Hematopoietic multipotent progenitor cell treated with erythropoietin and hydrocortisone succinate and interleukin-3 and kit ligand, for 15 days (in vitro differentiated cells): ENCODE measurements around the gene PITPNC1.
"Not testable (repeated sequence)": the region's sequence is repeated elsewhere in the genome, so short reads cannot be mapped to it uniquely, and the experiment has no call there.

Experiments
- DNase-seq: peaks from one replicate; pipeline ENCODE4 v3.0.0-alpha.2; 2015; ENCODE audit warnings: low spot score

Gene PITPNC1

GRCh38 chr17:67687511-67687910 is 310.4 kb downstream of the PITPNC1 start:
- DNase-seq: no peak

DNA sequence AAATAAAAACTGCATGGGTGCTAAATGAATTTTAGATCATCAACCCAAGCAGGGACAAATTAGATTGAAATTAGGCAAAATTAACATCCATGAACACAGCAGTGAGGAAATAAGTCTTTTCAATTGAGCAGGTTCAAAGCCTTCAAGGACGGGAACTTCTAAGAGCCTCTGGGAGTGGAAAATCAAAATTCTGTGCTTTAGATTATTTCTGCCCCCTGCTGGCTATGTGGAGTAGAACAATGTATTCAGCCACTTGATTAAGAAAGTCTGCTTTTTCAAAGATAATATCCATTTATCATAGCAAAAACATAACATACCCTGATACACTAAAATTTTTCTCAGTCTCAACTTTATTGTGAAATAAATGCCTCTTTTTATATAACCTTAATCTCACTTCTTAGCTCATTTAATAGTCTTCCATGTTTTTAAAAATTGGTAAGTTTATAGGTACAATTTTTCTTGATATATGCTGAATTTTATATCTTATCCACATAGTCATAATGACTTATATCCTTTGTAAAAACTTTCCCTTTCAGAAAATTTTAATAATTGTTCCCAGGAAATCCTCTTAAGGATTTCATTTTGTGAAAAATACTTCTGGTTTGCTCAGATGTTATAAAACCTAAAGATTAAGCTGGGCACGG is 312.6 kb downstream of the PITPNC1 start:
- DNase-seq: peak; percentile 67

DNA sequence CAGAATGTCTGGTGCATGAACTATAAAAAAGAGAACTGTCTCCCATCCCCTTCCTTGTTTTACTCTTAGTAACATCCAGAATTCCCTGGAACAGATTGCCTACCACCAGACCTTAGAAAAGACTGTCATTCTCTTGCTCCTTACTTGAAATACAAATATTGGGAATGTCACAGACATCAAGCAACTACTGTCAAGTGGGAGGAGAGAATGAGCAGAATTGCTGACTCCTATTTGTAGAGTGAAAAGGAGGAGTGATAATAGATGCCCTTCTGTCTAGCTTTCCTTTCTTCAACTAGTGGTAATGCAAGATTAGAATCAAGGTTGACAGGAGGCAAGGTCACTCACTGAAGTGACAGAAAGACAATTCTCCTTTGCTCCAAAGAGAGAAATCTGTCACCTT is 316.7 kb downstream of the PITPNC1 start:
- no peak for DNase-seq

DNA sequence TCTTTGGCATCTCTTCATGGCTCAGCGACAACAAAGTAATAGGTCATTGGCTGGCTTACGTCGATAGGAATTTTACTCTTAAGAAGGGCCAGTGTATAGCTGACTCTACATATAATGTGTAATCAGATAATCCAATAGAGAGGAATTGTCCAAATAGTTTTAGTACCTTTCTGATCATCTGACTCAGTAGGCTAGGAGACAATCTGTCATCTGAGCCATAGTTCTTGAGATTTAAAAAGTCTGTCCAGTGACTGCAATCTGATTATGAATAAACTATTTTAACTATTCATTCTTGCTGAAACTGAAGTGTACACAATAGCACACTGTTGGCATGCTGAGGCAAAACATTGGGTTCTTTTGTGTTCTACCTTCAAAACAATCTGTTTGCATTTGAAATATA is 319.3 kb downstream of the PITPNC1 start:
- no peak for DNase-seq

DNA sequence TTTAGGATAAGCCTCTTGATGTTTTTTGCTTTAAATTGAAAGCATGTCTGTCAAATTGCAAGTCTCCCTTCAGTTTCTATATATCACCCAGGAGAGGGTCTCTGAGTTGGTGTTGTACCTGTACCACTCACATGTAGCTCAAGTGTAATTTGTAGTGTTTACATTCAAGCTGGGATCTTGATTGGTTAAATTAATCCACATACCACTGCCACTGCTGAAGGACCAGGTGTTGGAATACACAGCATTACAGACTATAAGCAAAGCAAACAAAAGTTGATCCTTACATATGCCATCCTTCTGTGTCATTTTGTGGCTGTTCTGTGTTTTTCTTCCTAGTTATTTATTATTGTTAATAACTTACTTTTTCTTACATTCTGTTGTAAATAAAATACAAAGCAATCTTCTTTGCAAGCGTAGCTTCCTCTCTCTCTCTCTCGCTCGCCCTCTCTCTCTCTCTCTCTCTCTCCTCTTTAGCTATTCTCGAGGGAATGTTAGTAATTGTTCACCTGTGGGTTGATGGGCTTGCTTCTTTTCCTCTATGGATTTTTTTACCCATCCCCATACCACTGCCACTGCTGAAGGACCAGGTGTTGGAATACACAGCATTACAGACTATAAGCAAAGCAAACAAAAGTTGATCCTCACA is 319.9 kb downstream of the PITPNC1 start:
- DNase-seq: no peak

DNA sequence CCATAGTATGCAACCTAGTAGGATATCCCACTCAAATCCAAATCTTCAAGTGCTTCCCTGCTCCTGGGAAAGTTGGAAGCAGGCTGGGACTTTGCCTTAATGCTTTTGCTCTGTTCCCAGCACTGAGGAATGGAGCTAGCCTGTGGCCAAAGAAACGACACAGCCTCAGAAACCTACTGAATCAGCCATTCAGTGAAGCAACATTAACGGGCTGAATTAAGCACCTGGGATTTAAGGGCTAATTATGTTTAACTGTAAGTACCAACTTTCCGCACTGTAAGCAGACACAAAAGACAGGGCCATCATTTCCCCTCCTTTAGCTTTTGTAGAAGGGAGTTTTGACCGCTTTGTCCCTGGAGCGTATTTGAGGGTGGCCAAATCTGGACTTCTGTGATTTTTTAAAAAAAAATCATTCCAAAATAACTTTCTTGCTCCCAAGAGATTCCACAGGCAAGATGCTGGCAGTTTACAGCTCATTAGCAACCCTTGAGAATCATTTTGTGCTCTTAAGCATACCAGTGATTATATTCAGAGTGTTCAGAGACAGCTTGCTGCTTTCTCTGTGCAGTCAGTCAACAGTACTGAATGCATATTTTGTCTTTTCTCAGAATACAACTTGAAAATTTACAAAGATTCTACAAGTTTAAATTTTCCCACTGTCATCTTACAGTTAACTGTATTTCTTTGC is 323.1 kb downstream of the PITPNC1 start:
- DNase-seq: no peak

DNA sequence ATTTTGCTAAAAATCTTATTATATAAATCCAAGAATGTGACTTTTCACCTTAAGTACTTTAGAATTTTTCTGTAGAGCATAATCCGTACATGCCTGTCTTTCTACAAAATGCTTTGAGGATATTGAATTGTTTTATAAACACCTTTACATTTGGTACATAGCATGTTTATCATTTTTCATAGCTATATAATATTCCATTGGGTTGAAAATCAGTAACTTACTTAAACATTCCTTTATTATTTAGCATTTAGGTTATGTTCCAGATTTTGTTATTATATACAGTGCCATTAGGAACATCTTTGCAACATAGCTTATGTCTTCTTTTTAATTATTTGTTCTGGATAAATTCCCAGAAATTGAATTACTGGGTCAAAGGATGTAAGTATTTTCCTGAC is 323.6 kb downstream of the PITPNC1 start:
- DNase-seq: no peak

- not testable (repeated sequence) for DNase-seq
Measured at GRCh38 chr17:67702861-67703260, 325.8 kb downstream of the PITPNC1 start.

GRCh38 chr17:67707442-67707841 is 330.4 kb downstream of the PITPNC1 start:
- no peak for DNase-seq

DNA sequence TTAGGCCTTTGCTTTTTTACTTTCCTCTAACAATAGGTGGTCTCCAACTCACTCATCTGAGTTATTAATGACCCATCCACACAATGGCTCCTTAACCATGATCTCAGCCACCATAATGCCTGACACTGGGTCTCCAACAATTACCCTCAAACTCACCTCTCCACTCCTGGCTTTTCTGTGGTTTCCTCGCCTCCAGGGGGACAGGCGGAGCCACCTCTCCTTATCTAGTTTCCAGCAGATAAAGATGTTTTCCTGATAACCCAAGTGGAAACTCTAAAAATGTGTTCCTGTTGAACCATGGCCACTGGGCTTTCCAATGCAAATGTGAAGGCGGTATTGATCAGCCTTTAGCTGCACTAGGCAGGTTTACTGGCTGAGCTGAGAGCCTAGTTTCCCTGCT is 331.3 kb downstream of the PITPNC1 start:
- DNase-seq: no peak

- no peak for DNase-seq
Measured at GRCh38 chr17:67711916-67712315, 334.8 kb downstream of the PITPNC1 start.

GRCh38 chr17:67712375-67712774 is 335.3 kb downstream of the PITPNC1 start:
- DNase-seq: no peak

GRCh38 chr17:67713169-67713568 is 336.1 kb downstream of the PITPNC1 start:
- DNase-seq: no peak

GRCh38 chr17:67716405-67716798 is 339.3 kb downstream of the PITPNC1 start:
- DNase-seq: no peak

DNA sequence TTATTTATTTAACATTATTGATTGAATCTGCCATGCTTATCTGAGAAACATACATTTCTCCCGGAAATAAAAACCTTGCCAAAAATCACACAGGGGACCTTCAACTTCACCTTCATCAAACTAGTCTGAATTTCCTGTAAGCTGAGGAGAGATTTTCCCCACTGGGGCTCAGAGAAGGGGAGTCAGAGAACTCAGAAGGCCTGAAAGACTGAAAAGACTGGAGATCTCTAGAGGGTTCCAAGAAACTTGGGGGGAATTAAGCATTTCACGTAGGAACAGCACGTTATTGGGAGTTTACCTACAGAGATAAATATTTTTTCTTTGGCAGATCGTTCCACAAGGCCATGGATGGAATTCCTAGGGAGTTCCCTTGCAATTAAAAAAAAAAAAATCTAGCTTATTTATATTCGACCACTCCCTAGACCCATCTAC is 340.1 kb downstream of the PITPNC1 start:
- no peak for DNase-seq

- DNase-seq: peak; percentile 99
Measured at GRCh38 chr17:67717624-67718324, 340.7 kb downstream of the PITPNC1 start, which contains the start of gene NOL11. Gene NOL11, plus strand, starts transcription at chr17:67717936. Its CDS starts 12 bp downstream, at chr17:67717948.

DNA sequence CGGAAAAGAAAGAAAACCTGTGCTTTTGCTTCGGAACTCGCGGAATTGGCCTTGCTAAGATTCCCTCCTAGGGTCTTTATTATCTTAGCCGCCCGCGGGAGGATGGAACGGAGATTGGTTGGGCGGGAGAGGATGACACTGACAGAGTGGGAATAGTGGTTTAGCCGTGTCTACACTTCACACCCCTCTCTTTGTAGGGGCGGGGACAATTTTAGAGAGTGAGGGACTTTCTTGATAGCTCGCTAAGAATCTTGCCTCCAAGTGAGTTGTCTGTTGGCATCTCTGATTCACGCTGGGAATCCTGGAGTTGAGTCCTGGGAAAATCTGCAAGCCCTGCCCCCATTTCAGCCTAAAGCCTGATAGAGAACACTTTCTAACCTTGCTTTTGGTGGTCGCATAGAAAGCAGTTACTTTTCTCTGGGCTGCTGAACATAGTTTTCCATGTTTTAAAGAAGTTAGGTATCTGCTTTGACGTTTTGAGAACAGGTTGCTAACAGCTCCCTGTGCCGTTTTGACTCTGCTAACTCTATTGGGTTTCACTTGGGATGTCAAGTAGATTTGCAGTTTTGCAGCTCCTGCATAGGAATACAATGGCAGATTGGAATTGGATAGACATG is 341.4 kb downstream of the PITPNC1 start:
- no peak for DNase-seq

GRCh38 chr17:67725373-67725791 is 348.3 kb downstream of the PITPNC1 start:
- DNase-seq: no peak

GRCh38 chr17:67725807-67726206 is 348.7 kb downstream of the PITPNC1 start:
- no peak for DNase-seq

GRCh38 chr17:67727152-67728039 is 350.3 kb downstream of the PITPNC1 start:
- not testable (repeated sequence) for DNase-seq

DNA sequence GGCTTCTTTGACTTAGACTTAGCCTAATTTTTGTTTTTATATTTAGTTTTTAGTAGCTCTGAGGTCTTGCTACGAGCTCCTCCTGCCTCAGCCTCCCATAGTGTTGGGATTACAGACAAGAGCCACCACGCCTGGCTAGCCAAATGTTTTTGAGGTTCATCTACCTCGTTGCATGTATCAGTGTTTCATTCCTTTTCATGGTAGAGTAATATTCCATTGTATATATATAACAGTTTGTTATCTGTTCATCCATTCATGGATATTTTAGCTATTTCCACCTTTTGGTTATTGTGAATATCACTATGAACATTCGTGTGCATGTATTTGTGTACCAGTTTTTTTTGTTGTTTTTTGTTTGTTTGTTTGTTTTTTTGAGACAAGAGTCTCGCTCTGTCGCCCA is 352.8 kb downstream of the PITPNC1 start:
- no peak for DNase-seq
